Psoas muscle (tissue), 8 donors: Measurements from ENCODE around the gene CHST3. TPM values are rescaled to one million over a fixed set of nuclear protein-coding genes. Genes with fewer than 3 reads are reported as not detected.

Experiments used
- ATAC-seq, 4 donors: fragments of 200-7000 bp; cut with Tn5 transposase; one replicate each; pipeline ENCODE4 v1.9.1; 2020; ENCODE audit warnings: moderate library complexity in 3 of 4, mild to moderate bottlenecking in 2 of 4
- DNase-seq, 2 donors: peaks; one replicate each; pipeline ENCODE4 v3.0.0-alpha.2; 2020
- H3K27ac ChIP-seq: fragments of 200-600 bp; one replicate; pipeline ENCODE4 v1.8.0; 2022
- H3K27me3 ChIP-seq, 3 donors: fragments of 200-600 bp in 1 of 3; one replicate each; pipeline versions ENCODE4 v1.6.1 to v1.8.0; 2013 to 2022; ENCODE audit warnings: low read length in 2 of 3, mild to moderate bottlenecking in 2 of 3, moderate library complexity in 1 of 3; ENCODE audit not compliant: insufficient read depth in 3 of 3
- H3K36me3 ChIP-seq, 2 donors: fragments of 200-600 bp in 1 of 2; one replicate each; pipeline versions ENCODE4 v1.6.1 to v1.8.0; 2013 to 2022; ENCODE audit warnings: low read depth in 1 of 2, mild to moderate bottlenecking in 1 of 2, moderate library complexity in 1 of 2; ENCODE audit not compliant: insufficient read depth in 1 of 2
- H3K4me1 ChIP-seq: fragments of 200-600 bp; one replicate; pipeline ENCODE4 v1.8.0; 2022
- H3K4me3 ChIP-seq: fragments of 200-600 bp; one replicate; pipeline ENCODE4 v1.8.0; 2022; ENCODE audit warnings: mild to moderate bottlenecking
- H3K9me3 ChIP-seq: fragments of 200-600 bp; one replicate; pipeline ENCODE4 v1.8.0; 2022
- CTCF ChIP-seq: fragments of 200-600 bp; IDR thresholded peaks from one replicate; pipeline ENCODE4 v1.8.0; 2022; ENCODE audit warnings: antibody characterized with exemption
- WGBS, 3 donors: extraction: QIAGEN DNeasy Blood & Tissue Kit; methylation state at CpG; one replicate each; pipeline versions ENCODE4 v1.1.6 to v1.1.7; 2013; 5-methylcytosine and 5-hydroxymethylcytosine counted together
- intact Hi-C, 2 donors: fragments of 100-400 bp; cut with DNase I; formaldehyde crosslinking; loops; one replicate each; pipeline versions ENCODE4 v1.11.0 to v1.14.2; 2022
- polyA plus RNA-seq, 3 donors: library from polyadenylated mRNA; stranded (reverse); fragments of 200-250 nt; gene quantifications; one replicate each; pipeline ENCODE4 v1.2.3, GENCODE V29; 2013
- total RNA-seq, 4 donors: library from RNA; stranded (reverse); fragmentation: NEBNext Ultra II Directional in 2 of 4; extraction: Animal tissue kit (Norgen Biotek cat#: 25700) in 2 of 4; gene quantifications; one replicate each; pipeline versions ENCODE4 v1.2.1 to v1.2.4, GENCODE V29; 2021 to 2023
- donor health status: healthy with polysubstance abuse.
- donor health status: DM: no; HTN: no; CAD: no; lungs with moderate emphysema.
- donor health status: Bipolar disorder and iron deficiency.
- donor health status: healthy.
- donor health status: DM: yes; HTN: yes; CAD: no.
- donor health status: DM: no; HTN: no; CAD: no.
- donor health status: DM: no; HTN: no; CAD: no.
- donor health status: DM: yes; HTN: yes; CAD: no.

Gene CHST3
- total and polyA plus RNA-seq, 7 donors: 3.3 to 44.0 (median 12.1) TPM

- H3K36me3 ChIP-seq: no peaks in the 10 kb centered on the region
- TF ChIP-seq CTCF: no peak
- H3K27ac ChIP-seq: no peak overlapping the region
- DNase-seq (no peak), ATAC-seq (no peak)
- H3K27me3 ChIP-seq: no peaks in the 10 kb centered on the region
- no peaks in the 10 kb centered on the region for H3K9me3 ChIP-seq
- 94 to 96% (median 95%) methylated on average over 26 of the region's 26 CpGs for whole genome bisulfite sequencing, 3 donors
- intact Hi-C loops: no loop called here
- H3K4me1 ChIP-seq: no peaks in the 10 kb centered on the region
- no peak overlapping the region for H3K4me3 ChIP-seq
Measured at GRCh38 chr10:71939861-71940474, 24.2 kb upstream of the CHST3 start.

GRCh38 chr10:71940752-71941151, 23.4 kb upstream of the CHST3 start:
- DNase-seq (no peak), ATAC-seq (no peak)
- no peaks in the 10 kb centered on the region for H3K4me1 ChIP-seq
- no peaks in the 10 kb centered on the region for H3K36me3 ChIP-seq
- 62 to 72% (median 71%) methylated on average over 4 of the region's 4 CpGs for WGBS, 3 donors
- H3K4me3 ChIP-seq: no peak overlapping the region
- intact Hi-C loops: no loop called here
- H3K9me3 ChIP-seq: peaks cover 5% of the 10 kb centered on the region
- H3K27ac ChIP-seq: no peak overlapping the region
- no peak for TF ChIP-seq CTCF
- no peaks in the 10 kb centered on the region for H3K27me3 ChIP-seq

- H3K4me3 ChIP-seq: no peak overlapping the region
- no peak for TF ChIP-seq CTCF
- WGBS, 3 donors: 63 to 81% (median 71%) methylated on average over 8 of the region's 8 CpGs
- H3K9me3 ChIP-seq: peaks cover 10% of the 10 kb centered on the region
- H3K4me1 ChIP-seq: no peaks in the 10 kb centered on the region
- H3K36me3 ChIP-seq: no peaks in the 10 kb centered on the region
- H3K27ac ChIP-seq: no peak overlapping the region
- no peak for ATAC-seq
- H3K27me3 ChIP-seq: no peaks in the 10 kb centered on the region
- no peak for DNase-seq
- intact Hi-C loops: no loop called here
Measured at GRCh38 chr10:71941318-71941717, 22.9 kb upstream of the CHST3 start.

- Histone ChIP-seq H3K4me1 (no peaks in the 10 kb centered on the region), H3K4me3 (no peak overlapping the region), H3K27ac (no peak overlapping the region), H3K9me3 (peaks cover 15% of the 10 kb centered on the region), H3K36me3 (no peaks in the 10 kb centered on the region), H3K27me3 (no peaks in the 10 kb centered on the region)
- 94 to 95% (median 95%) methylated on average over 8 of the region's 8 CpGs for WGBS, 3 donors
- DNase-seq (no peak), ATAC-seq (no peak)
- TF ChIP-seq CTCF: no peak
- intact Hi-C loops: no loop called here
Measured at GRCh38 chr10:71945819-71946474, 18.2 kb upstream of the CHST3 start.

GRCh38 chr10:71946700-71947099, 17.5 kb upstream of the CHST3 start:
- Histone ChIP-seq H3K27me3 (no peaks in the 10 kb centered on the region), H3K4me1 (no peaks in the 10 kb centered on the region), H3K27ac (no peak overlapping the region), H3K4me3 (no peak overlapping the region), H3K36me3 (no peaks in the 10 kb centered on the region), H3K9me3 (peaks cover 15% of the 10 kb centered on the region)
- intact Hi-C loops: no loop called here
- TF ChIP-seq CTCF: no peak
- no peak for DNase-seq
- no peak for ATAC-seq
- 51 to 85% (median 57%) methylated on average over 3 of the region's 3 CpGs for WGBS, 3 donors
